Measurements from ENCODE around the gene TSC22D4.

TSC22D4 gene

GRCh38 chr7:100493476-100494264 lies 14.7 kb upstream of the TSC22D4 start:
- peak; percentile 30 for TF ChIP-seq CTCF (IDR thresholded peaks at IDR 0.05; ENCODE audit: low read depth, low read length, missing control alignments)
- H3K27ac ChIP-seq = no peak overlapping the region
- in situ Hi-C loops (cut with HindIII; ENCODE audit: low pct_ligation_motif_present, low sequenced_read_pairs) = no loop called here

DNA sequence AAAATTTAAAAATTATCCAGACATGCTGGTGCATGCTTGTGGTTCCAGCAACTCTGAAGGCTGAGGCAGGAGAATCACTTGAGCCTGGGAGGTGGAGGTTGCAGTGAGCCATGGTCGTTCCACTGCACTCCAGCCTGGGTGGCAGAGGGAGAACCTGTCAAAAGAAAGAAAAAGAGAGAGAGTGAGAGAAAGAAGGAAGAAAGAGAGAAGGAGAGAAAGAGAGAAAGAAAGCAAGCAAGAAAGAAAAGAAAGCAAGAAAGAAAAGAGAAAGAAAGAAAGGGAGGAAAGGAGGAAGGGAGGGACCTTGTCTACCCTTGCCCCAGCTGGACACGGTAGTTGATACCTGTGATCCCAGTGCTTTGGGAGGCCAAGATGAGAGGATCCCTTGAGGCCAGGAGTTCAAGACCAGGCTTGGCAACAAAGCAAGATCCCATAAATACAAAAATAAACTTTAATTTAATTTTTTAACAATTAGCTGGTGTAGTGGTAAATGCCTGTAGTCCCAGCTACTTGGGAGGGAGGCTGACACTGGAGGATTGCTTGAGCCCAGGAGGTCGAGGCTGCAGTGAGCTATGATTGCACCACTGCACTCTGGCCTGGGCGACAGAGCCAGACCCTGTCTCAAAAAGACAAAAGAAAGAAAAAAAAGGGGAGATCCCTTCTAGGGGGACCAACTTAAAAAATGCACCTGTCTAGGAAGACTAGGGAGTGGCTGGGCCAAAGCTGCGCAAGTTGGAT lies 13.9 kb upstream of the TSC22D4 start:
- Histone ChIP-seq H3K4me3 (ENCODE audit: low read depth, low read length) (peak overlapping the region; percentile 45), H3K27me3 (replicated peaks) (no peaks in the 10 kb centered on the region), H3K27ac (no peak overlapping the region), H3K36me3 (replicated peaks) (no peaks in the 10 kb centered on the region)
- TF ChIP-seq CTCF (IDR thresholded peaks at IDR 0.05; ENCODE audit: low read depth, low read length, missing control alignments) = no peak
- in situ Hi-C loops (cut with HindIII; ENCODE audit: low pct_ligation_motif_present, low sequenced_read_pairs) = no loop called here
- no peak for DNase-seq

More at GRCh38 chr7:100493476-100494264, 14.7 kb upstream of the TSC22D4 start:
- Histone ChIP-seq H3K4me3 (ENCODE audit: low read depth, low read length) (peak overlapping the region; percentile 45), H3K27me3 (replicated peaks) (no peaks in the 10 kb centered on the region), H3K36me3 (replicated peaks) (no peaks in the 10 kb centered on the region)
- DNase-seq = no peak

- no peaks in the 10 kb centered on the region for H3K36me3 ChIP-seq (replicated peaks)
- no peak overlapping the region for H3K27ac ChIP-seq
- no peaks in the 10 kb centered on the region for H3K27me3 ChIP-seq (replicated peaks)
- in situ Hi-C loops (cut with HindIII; ENCODE audit: low pct_ligation_motif_present, low sequenced_read_pairs) = no loop called here
- no peak overlapping the region for H3K4me3 ChIP-seq (ENCODE audit: low read depth, low read length)
- DNase-seq = no peak
- no peak for TF ChIP-seq CTCF (IDR thresholded peaks at IDR 0.05; ENCODE audit: low read depth, low read length, missing control alignments)
These were observed 12.2 kb upstream of the TSC22D4 start for GRCh38 chr7:100491192-100491578.

DNA sequence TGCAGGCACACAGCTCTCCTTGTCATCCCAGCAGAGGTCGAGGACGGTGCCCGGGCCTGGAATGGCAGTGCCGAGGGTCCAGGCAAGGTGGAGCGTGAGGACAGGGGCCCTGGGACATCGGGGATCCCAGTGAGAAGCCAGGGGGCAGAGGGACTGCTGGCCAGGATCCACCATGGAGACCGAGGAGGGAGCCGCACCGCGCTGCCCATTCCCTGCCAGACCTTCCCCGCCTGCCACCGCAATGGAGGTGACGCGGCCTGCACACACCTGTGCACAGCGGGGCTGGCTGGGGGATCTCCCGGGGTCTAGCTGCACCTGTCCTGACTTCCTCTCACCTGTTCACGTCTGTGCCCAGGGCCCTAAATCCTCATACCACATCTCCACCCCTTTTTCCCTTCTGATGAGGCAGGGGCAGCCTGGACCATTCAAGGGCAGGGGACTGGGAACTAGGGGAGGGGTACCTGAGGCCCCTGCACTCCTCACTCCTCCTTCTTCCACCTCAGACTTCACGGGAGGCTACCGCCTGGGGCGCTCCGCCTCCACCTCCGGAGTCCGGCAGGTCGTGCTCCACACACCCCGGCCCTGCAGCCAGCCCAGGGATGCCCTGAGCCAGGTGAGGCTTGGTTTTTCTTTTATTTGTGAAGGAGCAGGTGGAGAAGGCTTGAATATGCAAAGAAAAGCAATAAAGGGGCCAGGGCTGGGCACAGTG lies 11.6 kb upstream of the TSC22D4 start:
- H3K4me3 ChIP-seq (ENCODE audit: low read depth, low read length) = no peak overlapping the region
- H3K27me3 ChIP-seq (replicated peaks) = no peaks in the 10 kb centered on the region
- in situ Hi-C loops (cut with HindIII; ENCODE audit: low pct_ligation_motif_present, low sequenced_read_pairs) = no loop called here
- DNase-seq = no peak
- no peak for TF ChIP-seq CTCF (IDR thresholded peaks at IDR 0.05; ENCODE audit: low read depth, low read length, missing control alignments)
- H3K27ac ChIP-seq = no peak overlapping the region
- no peaks in the 10 kb centered on the region for H3K36me3 ChIP-seq (replicated peaks)

DNA sequence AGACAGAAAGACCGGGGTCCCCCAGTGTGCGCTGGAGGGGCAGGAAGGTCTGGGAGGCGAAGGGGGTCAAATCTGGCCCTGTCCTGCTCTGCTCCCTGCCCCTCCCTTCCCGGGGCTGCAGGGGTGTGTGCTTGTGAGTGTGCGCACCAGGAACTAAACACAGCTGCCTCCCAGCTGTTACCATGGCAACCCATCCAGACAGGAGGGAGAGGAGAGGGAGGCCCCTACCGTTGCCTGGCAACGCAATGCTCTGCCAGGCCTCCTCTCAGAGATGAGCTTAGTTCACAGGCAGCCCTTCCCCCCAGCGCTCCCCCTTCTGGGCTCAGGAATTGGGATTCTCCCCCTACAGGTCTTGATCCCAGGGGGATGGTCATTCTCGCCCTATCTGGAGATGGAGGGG lies 10.8 kb upstream of the TSC22D4 start:
- Histone ChIP-seq H3K36me3 (replicated peaks) (no peaks in the 10 kb centered on the region), H3K4me3 (ENCODE audit: low read depth, low read length) (no peak overlapping the region), H3K27ac (no peak overlapping the region), H3K27me3 (replicated peaks) (no peaks in the 10 kb centered on the region)
- no peak for TF ChIP-seq CTCF (IDR thresholded peaks at IDR 0.05; ENCODE audit: low read depth, low read length, missing control alignments)
- in situ Hi-C loops (cut with HindIII; ENCODE audit: low pct_ligation_motif_present, low sequenced_read_pairs) = no loop called here
- peak; percentile 92 for DNase-seq
